Stimulated activated naive CD4-positive, alpha-beta T cell (primary cell): ENCODE data around the gene ANXA2.
"Not testable (repeated sequence)": the region's sequence is repeated elsewhere in the genome, so short reads cannot be mapped to it uniquely, and the experiment has no call there.

Experiments used
- DNase-seq, 6 experiments: peaks; one replicate each; lab custom pipeline; 2025; lab: John Stamatoyannopoulos, UW

Gene ANXA2

GRCh38 chr15:60410350-60410749 lies 12.6 kb upstream of the ANXA2 start:
- DNase-seq = not testable (repeated sequence)

GRCh38 chr15:60408463-60408981 lies 10.7 kb upstream of the ANXA2 start:
- DNase-seq = peak in 1 of 6 experiments; percentile 9

- no peak for DNase-seq
Observed at GRCh38 chr15:60407415-60407805, 9.6 kb upstream of the ANXA2 start.

GRCh38 chr15:60406513-60407414 lies 9.0 kb upstream of the ANXA2 start:
- no peak for DNase-seq

GRCh38 chr15:60405399-60405798 lies 7.6 kb upstream of the ANXA2 start:
- DNase-seq = no peak

GRCh38 chr15:60404351-60404750 lies 6.6 kb upstream of the ANXA2 start:
- DNase-seq = not testable (repeated sequence)

- DNase-seq = no peak
Observed at GRCh38 chr15:60400944-60401343, 3.2 kb upstream of the ANXA2 start.

- no peak for DNase-seq
Observed at GRCh38 chr15:60399931-60400330, 2.1 kb upstream of the ANXA2 start.

- no peak for DNase-seq
Observed at GRCh38 chr15:60399246-60399915, 1.6 kb upstream of the ANXA2 start.

- DNase-seq = peak in 2 of 6 experiments; percentile 22 to 31
Observed at GRCh38 chr15:60396958-60397771, 621 bp downstream of the ANXA2 start.

- no peak for DNase-seq
Observed at GRCh38 chr15:60396560-60396957, 1.2 kb downstream of the ANXA2 start.

GRCh38 chr15:60396100-60396499 lies 1.7 kb downstream of the ANXA2 start:
- no peak for DNase-seq

- DNase-seq = no peak
Observed at GRCh38 chr15:60395276-60396011, 2.3 kb downstream of the ANXA2 start.

GRCh38 chr15:60394689-60395097 lies 3.1 kb downstream of the ANXA2 start:
- no peak for DNase-seq

GRCh38 chr15:60392986-60393790 lies 4.6 kb downstream of the ANXA2 start:
- no peak for DNase-seq

GRCh38 chr15:60392601-60392985 lies 5.2 kb downstream of the ANXA2 start:
- no peak for DNase-seq

GRCh38 chr15:60391722-60392315 lies 6.0 kb downstream of the ANXA2 start:
- no peak for DNase-seq

- DNase-seq = no peak
Observed at GRCh38 chr15:60390871-60391501, 6.8 kb downstream of the ANXA2 start.

GRCh38 chr15:60390231-60390630 lies 7.6 kb downstream of the ANXA2 start:
- DNase-seq = no peak
